ENCODE data around the gene PRRG4. TPM values are rescaled to one million over a fixed set of nuclear protein-coding genes. Genes with fewer than 3 reads are reported as not detected.

PRRG4 gene
- total RNA-seq, 2 donors from 2014 or later = 2.9 to 3.7 TPM

DNA sequence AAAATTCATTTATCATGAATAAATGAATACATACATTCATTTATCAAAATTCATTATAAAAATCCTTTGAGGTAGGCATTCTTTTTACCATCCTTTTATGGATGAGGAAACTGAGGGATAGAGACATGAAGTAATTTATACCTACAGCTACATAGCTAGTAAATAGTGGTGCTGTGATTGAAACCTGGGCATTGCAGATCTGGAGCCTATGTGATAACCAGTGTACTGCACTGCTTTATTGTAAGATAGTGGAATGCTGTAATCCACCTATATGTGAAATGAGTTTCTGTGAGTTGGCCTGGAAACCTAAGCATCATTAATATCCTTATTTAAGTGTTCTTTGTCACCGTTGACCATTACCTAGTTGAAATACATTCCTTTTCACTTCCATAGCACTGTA lies 67.4 kb downstream of the PRRG4 start:
- TF ChIP-seq, protein P1, sequence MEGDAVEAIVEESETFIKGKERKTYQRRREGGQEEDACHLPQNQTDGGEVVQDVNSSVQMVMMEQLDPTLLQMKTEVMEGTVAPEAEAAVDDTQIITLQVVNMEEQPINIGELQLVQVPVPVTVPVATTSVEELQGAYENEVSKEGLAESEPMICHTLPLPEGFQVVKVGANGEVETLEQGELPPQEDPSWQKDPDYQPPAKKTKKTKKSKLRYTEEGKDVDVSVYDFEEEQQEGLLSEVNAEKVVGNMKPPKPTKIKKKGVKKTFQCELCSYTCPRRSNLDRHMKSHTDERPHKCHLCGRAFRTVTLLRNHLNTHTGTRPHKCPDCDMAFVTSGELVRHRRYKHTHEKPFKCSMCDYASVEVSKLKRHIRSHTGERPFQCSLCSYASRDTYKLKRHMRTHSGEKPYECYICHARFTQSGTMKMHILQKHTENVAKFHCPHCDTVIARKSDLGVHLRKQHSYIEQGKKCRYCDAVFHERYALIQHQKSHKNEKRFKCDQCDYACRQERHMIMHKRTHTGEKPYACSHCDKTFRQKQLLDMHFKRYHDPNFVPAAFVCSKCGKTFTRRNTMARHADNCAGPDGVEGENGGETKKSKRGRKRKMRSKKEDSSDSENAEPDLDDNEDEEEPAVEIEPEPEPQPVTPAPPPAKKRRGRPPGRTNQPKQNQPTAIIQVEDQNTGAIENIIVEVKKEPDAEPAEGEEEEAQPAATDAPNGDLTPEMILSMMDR (conservative IDR thresholded peaks at IDR 0.05) = no peak
- no peak overlapping the region for H3K4me3 ChIP-seq (ENCODE audit: low read length)
- Mint-ChIP-seq H3K36me3 (ENCODE audit: low read depth) (peaks cover 17% of the 10 kb centered on the region), H3K9me3 (no peaks in the 10 kb centered on the region), H3K27me3 (ENCODE audit: insufficient read depth) (no peaks in the 10 kb centered on the region), H3K27ac (no peak overlapping the region), H3K4me1 (peaks cover 35% of the 10 kb centered on the region), H3K4me3 (no peak overlapping the region)
- H3K9ac ChIP-seq (ENCODE audit: extremely low read depth, low read length, poor library complexity, severe bottlenecking) = no peak overlapping the region
- DNase-seq = no peak
- WGBS, 2 experiments (ENCODE audit: insufficient coverage in 1 of 2, insufficient read length in 1 of 2) = 96 to 100% methylated on average over 1 of the region's 1 CpG
- peaks cover 3% of the 10 kb centered on the region for H3K4me1 ChIP-seq (ENCODE audit: control insufficient read depth, insufficient read depth, low read length)
- H3K27me3 ChIP-seq (ENCODE audit: control insufficient read depth, insufficient read depth, low read length, poor library complexity, severe bottlenecking) = no peaks in the 10 kb centered on the region
- H3K27ac ChIP-seq (ENCODE audit: low read depth, low read length) = no peak overlapping the region
- no peaks in the 10 kb centered on the region for H3K36me3 ChIP-seq (ENCODE audit: control insufficient read depth, insufficient read depth, low read length)
- no peaks in the 10 kb centered on the region for H3K9me3 ChIP-seq (ENCODE audit: control insufficient read depth, low read length)

GRCh38 chr11:32899438-32899837 lies 69.7 kb downstream of the PRRG4 start:
- no peak overlapping the region for H3K27ac Mint-ChIP-seq

GRCh38 chr11:32902089-32902665 lies 72.5 kb downstream of the PRRG4 start:
- Mint-ChIP-seq H3K4me3 (no peak overlapping the region), H3K4me1 (peaks cover 37% of the 10 kb centered on the region), H3K27me3 (ENCODE audit: insufficient read depth) (no peaks in the 10 kb centered on the region), H3K27ac (peak overlapping the region; percentile 38), H3K9me3 (no peaks in the 10 kb centered on the region), H3K36me3 (ENCODE audit: low read depth) (peaks cover 17% of the 10 kb centered on the region)
- Histone ChIP-seq H3K36me3 (ENCODE audit: control insufficient read depth, insufficient read depth, low read length) (no peaks in the 10 kb centered on the region), H3K4me3 (ENCODE audit: low read length) (no peak overlapping the region), H3K27ac (ENCODE audit: low read depth, low read length) (no peak overlapping the region), H3K9ac (ENCODE audit: extremely low read depth, low read length, poor library complexity, severe bottlenecking) (no peak overlapping the region), H3K27me3 (ENCODE audit: control insufficient read depth, insufficient read depth, low read length, poor library complexity, severe bottlenecking) (no peaks in the 10 kb centered on the region), H3K9me3 (ENCODE audit: control insufficient read depth, low read length) (no peaks in the 10 kb centered on the region), H3K4me1 (ENCODE audit: control insufficient read depth, insufficient read depth, low read length) (no peaks in the 10 kb centered on the region)
- TF ChIP-seq, protein P1 (conservative IDR thresholded peaks at IDR 0.05) = no peak
- DNase-seq = no peak
- 94 to 97% methylated on average over 4 of the region's 4 CpGs for WGBS, 2 experiments (ENCODE audit: insufficient coverage in 1 of 2, insufficient read length in 1 of 2)

More at GRCh38 chr11:32899438-32899837, 69.7 kb downstream of the PRRG4 start:
- H3K9me3 Mint-ChIP-seq = no peaks in the 10 kb centered on the region
- Histone ChIP-seq H3K36me3 (ENCODE audit: control insufficient read depth, insufficient read depth, low read length) (no peaks in the 10 kb centered on the region), H3K4me3 (ENCODE audit: low read length) (no peak overlapping the region), H3K27ac (ENCODE audit: low read depth, low read length) (no peak overlapping the region), H3K27me3 (ENCODE audit: control insufficient read depth, insufficient read depth, low read length, poor library complexity, severe bottlenecking) (no peaks in the 10 kb centered on the region), H3K4me1 (ENCODE audit: control insufficient read depth, insufficient read depth, low read length) (peaks cover 3% of the 10 kb centered on the region), H3K9me3 (ENCODE audit: control insufficient read depth, low read length) (no peaks in the 10 kb centered on the region), H3K9ac (ENCODE audit: extremely low read depth, low read length, poor library complexity, severe bottlenecking) (no peak overlapping the region)
- peaks cover 43% of the 10 kb centered on the region for H3K4me1 Mint-ChIP-seq
- H3K4me3 Mint-ChIP-seq = no peak overlapping the region
- peaks cover 23% of the 10 kb centered on the region for H3K36me3 Mint-ChIP-seq (ENCODE audit: low read depth)
- no peaks in the 10 kb centered on the region for H3K27me3 Mint-ChIP-seq (ENCODE audit: insufficient read depth)
- no peak for DNase-seq
- TF ChIP-seq, protein P1 (conservative IDR thresholded peaks at IDR 0.05) = no peak

Measured in endodermal cell (in vitro differentiated cells).